ENCODE results near the gene MACROD2. TPM values are rescaled to one million over a fixed set of nuclear protein-coding genes. Genes with fewer than 3 reads are reported as not detected.

Gene MACROD2
- total RNA-seq, 1 experiment from 2014 or later = 1.6 TPM

DNA sequence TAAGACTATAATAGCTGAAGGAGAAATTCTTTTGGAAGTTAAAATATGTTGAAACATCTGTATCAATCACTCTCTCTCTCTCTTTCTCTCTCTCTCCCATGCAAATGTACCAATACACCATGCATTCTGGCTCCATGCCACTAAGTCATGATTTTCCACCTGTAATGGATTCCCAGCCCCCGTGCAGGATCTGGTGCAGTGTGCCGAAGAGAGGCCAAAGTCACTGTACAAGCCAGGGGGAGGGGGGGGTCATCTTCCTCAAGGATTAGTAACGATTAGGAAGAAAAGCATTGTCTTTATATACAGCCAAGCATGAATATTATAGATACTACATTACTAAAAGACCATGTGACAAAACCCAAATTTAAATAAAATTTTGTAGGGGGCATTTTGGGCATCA, 1852.8 kb downstream of the MACROD2 start:
- Histone ChIP-seq H3K56ac (ENCODE audit: insufficient read length, low read depth, low read length) (no peak overlapping the region), H3K27ac (ENCODE audit: insufficient read length, low read depth, low read length) (no peak overlapping the region), H2BK5ac (ENCODE audit: insufficient read length, low read length) (no peak overlapping the region), H4K5ac (ENCODE audit: insufficient read length, low read depth, low read length) (no peak overlapping the region), H3K9ac (ENCODE audit: extremely low read depth, insufficient read length, low read length) (no peak overlapping the region), H4K8ac (replicated peaks; ENCODE audit: insufficient read length, low read depth, low read length) (no peak overlapping the region), H3K4me1 (ENCODE audit: insufficient read depth, low read length) (peaks cover 3% of the 10 kb centered on the region; the same call in 1 of the 2 replicates), H2AFZ (ENCODE audit: low read length) (no peak overlapping the region), H3K14ac (ENCODE audit: insufficient read depth, low read length) (no peak overlapping the region), H2BK12ac (ENCODE audit: insufficient read length, low read depth, low read length) (no peak overlapping the region), H2AK5ac (ENCODE audit: insufficient read length, low read length) (no peak overlapping the region), H3K9me3 (ENCODE audit: control insufficient read depth, low read depth, low read length) (no peaks in the 10 kb centered on the region), H2BK120ac (ENCODE audit: low read depth, low read length, poor library complexity, severe bottlenecking) (no peak overlapping the region), H4K20me1 (ENCODE audit: control insufficient read depth, insufficient read depth, insufficient read length) (no peaks in the 10 kb centered on the region), H2BK20ac (ENCODE audit: low read depth, low read length, poor library complexity, severe bottlenecking) (no peak overlapping the region), H3K23me2 (ENCODE audit: insufficient read length, low read depth, low read length, poor library complexity, severe bottlenecking) (no peaks in the 10 kb centered on the region), H3K4ac (ENCODE audit: low read depth, low read length) (no peak overlapping the region), H3T11ph (ENCODE audit: low read length) (no peak overlapping the region), H3K23ac (ENCODE audit: insufficient read length, low read depth, low read length) (no peak overlapping the region), H3K4me2 (ENCODE audit: insufficient read depth, insufficient read length, low read length) (no peak overlapping the region), H3K27me3 (ENCODE audit: insufficient read depth, low read length) (no peaks in the 10 kb centered on the region), H3K79me2 (ENCODE audit: insufficient read depth, low read length) (no peaks in the 10 kb centered on the region), H3K18ac (ENCODE audit: insufficient read length, low read depth, low read length) (no peak overlapping the region), H3K79me1 (ENCODE audit: insufficient read depth, low read depth, low read length, poor library complexity, severe bottlenecking) (no peaks in the 10 kb centered on the region), H4K91ac (ENCODE audit: insufficient read length, low read depth, low read length) (no peak overlapping the region), H2BK15ac (ENCODE audit: low read depth, low read length) (no peak overlapping the region)
- no peak for TF ChIP-seq CTCF (conservative IDR thresholded peaks at IDR 0.05)
- H3K4me1 Mint-ChIP-seq = peaks cover 12 to 16% of the 10 kb centered on the region in 2 experiments
- no peaks in the 10 kb centered on the region for H3K27me3 Mint-ChIP-seq (ENCODE audit: low read depth)
- H3K36me3 Mint-ChIP-seq (ENCODE audit: insufficient read depth in 1 of 3, low read depth in 3 of 3) = peaks cover 0 to 3% (median 0%) of the 10 kb centered on the region in 3 experiments; a peak in 3 of 7 replicates
- no CpG with 5 or more reads among the region's 3 CpGs for WGBS (ENCODE audit: extremely low coverage, insufficient read length, low lambda C conversion rate)
- peaks cover 0 to 6% of the 10 kb centered on the region in 2 experiments; a peak in 3 of 5 replicates for H3K9me3 Mint-ChIP-seq
- H3K27ac Mint-ChIP-seq = no peak overlapping the region
- DNase-seq = no peak
- no peak overlapping the region for H3K4me3 Mint-ChIP-seq

Measured in H9 (cell line).